HepG2 (cell line): ENCODE measurements around the gene GABRG3.

Experiments
- ATF3 ChIP-seq: sonication (generic); formaldehyde crosslinking; IDR thresholded peaks from 2 replicates; pipeline ENCODE4 v1.4.0; 2020; ENCODE audit warnings: missing genetic modification reagents
- BRCA1 ChIP-seq: sonication (generic); formaldehyde crosslinking; IDR thresholded peaks from 2 replicates; pipeline ENCODE4 v1.4.0; 2020; ENCODE audit warnings: missing genetic modification reagents
- CHD4 ChIP-seq: fragments of 200-600 bp; sonication (generic); IDR thresholded peaks from 2 replicates; pipeline ENCODE4 v1.7.0; 2017; ENCODE audit warnings: mild to moderate bottlenecking, low read length, borderline replicate concordance
- HMG20A ChIP-seq: IDR thresholded peaks from 2 replicates; pipeline ENCODE4 v1.6.1; 2016; ENCODE audit warnings: borderline replicate concordance
- IKZF4 ChIP-seq: sonication (generic); formaldehyde crosslinking; IDR thresholded peaks from 2 replicates; pipeline ENCODE4 v1.5.1; 2020; ENCODE audit warnings: borderline replicate concordance, mild to moderate bottlenecking, low read depth, missing genetic modification reagents; ENCODE audit errors: not compliant biosample characterization
- NFIB ChIP-seq: sonication (generic); formaldehyde crosslinking; IDR thresholded peaks from 2 replicates; pipeline ENCODE4 v1.9.0; 2021; ENCODE audit warnings: missing genetic modification reagents, mild to moderate bottlenecking, borderline replicate concordance
- POLR2A ChIP-seq, 2 experiments: IDR thresholded peaks; 2 replicates each; pipeline ENCODE4 v1.6.1; 2011; ENCODE audit warnings: low read depth in 2 of 2, low read length in 2 of 2, mild to moderate bottlenecking in 1 of 2, moderate library complexity in 1 of 2; ENCODE audit not compliant: insufficient read depth in 1 of 2
- POLR2AphosphoS5 ChIP-seq: IDR thresholded peaks from 2 replicates; pipeline ENCODE4 v1.6.1; 2012; ENCODE audit warnings: low read depth, low read length
- RARG ChIP-seq: sonication (generic); formaldehyde crosslinking; IDR thresholded peaks from 2 replicates; pipeline ENCODE4 v1.4.0; 2020; ENCODE audit warnings: low read depth, mild to moderate bottlenecking, missing genetic modification reagents
- REPIN1 ChIP-seq: sonication (generic); formaldehyde crosslinking; IDR thresholded peaks from 2 replicates; pipeline ENCODE4 v1.8.0; 2022; ENCODE audit warnings: missing genetic modification reagents, low read depth, mild to moderate bottlenecking, borderline replicate concordance
- STAT6 ChIP-seq: sonication (generic); formaldehyde crosslinking; IDR thresholded peaks from 2 replicates; pipeline ENCODE4 v1.4.0; 2020; ENCODE audit warnings: missing genetic modification reagents, mild to moderate bottlenecking, borderline replicate concordance
- SYNCRIP ChIP-seq: fragments of 200-400 bp; formaldehyde crosslinking; IDR thresholded peaks from 2 replicates; pipeline ENCODE4 v1.6.1; 2018; ENCODE audit warnings: mild to moderate bottlenecking, low read depth, low read length; ENCODE audit not compliant: insufficient read depth
- ZZZ3 ChIP-seq: sonication (generic); formaldehyde crosslinking; IDR thresholded peaks from 2 replicates; pipeline ENCODE4 v1.4.0; 2020; ENCODE audit warnings: missing genetic modification reagents, mild to moderate bottlenecking, borderline replicate concordance
- TF ChIP-seq, protein P1 (sequence below): sonication (generic); formaldehyde crosslinking; IDR thresholded peaks from 2 replicates; pipeline ENCODE4 v1.5.0; 2020; ENCODE audit warnings: mild to moderate bottlenecking, missing genetic modification reagents, moderate library complexity

DNA sequence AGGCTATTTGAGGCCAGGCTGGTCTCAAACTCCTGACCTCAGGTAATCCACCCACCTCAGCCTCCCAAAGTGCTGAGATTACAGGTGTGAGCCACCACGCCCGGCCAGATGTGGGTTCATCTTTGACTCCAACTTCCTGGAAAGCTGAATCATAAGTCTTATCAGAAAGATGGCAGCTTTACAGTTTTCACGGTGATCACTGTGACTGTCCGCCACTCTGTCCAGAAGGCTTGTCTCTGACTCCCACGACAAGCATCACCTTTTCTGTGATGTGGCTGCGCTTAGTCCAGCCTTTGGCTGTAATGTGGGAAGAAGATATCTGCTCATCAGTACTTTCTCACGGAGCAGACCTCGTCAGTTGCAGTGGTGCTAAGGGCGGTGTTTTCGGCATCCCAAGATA is 527.7 kb downstream of the GABRG3 start:
- no peak for TF ChIP-seq POLR2AphosphoS5
- TF ChIP-seq ZZZ3 = no peak
- TF ChIP-seq RARG (CRISPR knock-in tag) = no peak
- no peak for TF ChIP-seq NFIB (CRISPR knock-in tag)
- TF ChIP-seq IKZF4 = no peak
- no peak for TF ChIP-seq STAT6 (CRISPR knock-in tag)
- TF ChIP-seq POLR2A (IDR thresholded peaks at IDR 0.05; ENCODE audit: insufficient read depth in 1 of 2, low read depth in 2 of 2, low read length in 2 of 2) = no peak
- no peak for TF ChIP-seq HMG20A
- no peak for TF ChIP-seq BRCA1
- TF ChIP-seq SYNCRIP = no peak
- no peak for TF ChIP-seq CHD4
- no peak for TF ChIP-seq REPIN1 (CRISPR knock-in tag)
- no peak for TF ChIP-seq ATF3
- TF ChIP-seq, protein P1, sequence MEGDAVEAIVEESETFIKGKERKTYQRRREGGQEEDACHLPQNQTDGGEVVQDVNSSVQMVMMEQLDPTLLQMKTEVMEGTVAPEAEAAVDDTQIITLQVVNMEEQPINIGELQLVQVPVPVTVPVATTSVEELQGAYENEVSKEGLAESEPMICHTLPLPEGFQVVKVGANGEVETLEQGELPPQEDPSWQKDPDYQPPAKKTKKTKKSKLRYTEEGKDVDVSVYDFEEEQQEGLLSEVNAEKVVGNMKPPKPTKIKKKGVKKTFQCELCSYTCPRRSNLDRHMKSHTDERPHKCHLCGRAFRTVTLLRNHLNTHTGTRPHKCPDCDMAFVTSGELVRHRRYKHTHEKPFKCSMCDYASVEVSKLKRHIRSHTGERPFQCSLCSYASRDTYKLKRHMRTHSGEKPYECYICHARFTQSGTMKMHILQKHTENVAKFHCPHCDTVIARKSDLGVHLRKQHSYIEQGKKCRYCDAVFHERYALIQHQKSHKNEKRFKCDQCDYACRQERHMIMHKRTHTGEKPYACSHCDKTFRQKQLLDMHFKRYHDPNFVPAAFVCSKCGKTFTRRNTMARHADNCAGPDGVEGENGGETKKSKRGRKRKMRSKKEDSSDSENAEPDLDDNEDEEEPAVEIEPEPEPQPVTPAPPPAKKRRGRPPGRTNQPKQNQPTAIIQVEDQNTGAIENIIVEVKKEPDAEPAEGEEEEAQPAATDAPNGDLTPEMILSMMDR (CRISPR knock-in tag) = no peak
